Liver (tissue), 9 donors: ENCODE measurements around the gene MYCBPAP. TPM values are rescaled to one million over a fixed set of nuclear protein-coding genes. Genes with fewer than 3 reads are reported as not detected.

Experiments used
- DNase-seq: peaks from one replicate; pipeline ENCODE4 v3.0.0-alpha.2; 2017; ENCODE audit warnings: low spot score
- H3K27ac ChIP-seq, 2 donors: one replicate each; pipeline ENCODE4 v1.7.0; 2013; ENCODE audit warnings: inconsistent platforms in 2 of 2, low read length in 2 of 2, control low read depth in 1 of 2, low read depth in 1 of 2, mild to moderate bottlenecking in 1 of 2
- H3K27me3 ChIP-seq, 4 donors: one replicate each; pipeline versions ENCODE4 v1.6.1 to v1.7.0; 2013; ENCODE audit warnings: low read length in 3 of 4, inconsistent platforms in 1 of 4, mild to moderate bottlenecking in 1 of 4, moderate library complexity in 1 of 4; ENCODE audit not compliant: control insufficient read depth in 4 of 4, insufficient read depth in 4 of 4
- H3K36me3 ChIP-seq, 4 donors: one replicate each; pipeline versions ENCODE4 v1.6.1 to v1.7.0; 2013; ENCODE audit warnings: low read length in 3 of 4, mild to moderate bottlenecking in 3 of 4, low read depth in 1 of 4, moderate library complexity in 1 of 4; ENCODE audit not compliant: control insufficient read depth in 4 of 4, insufficient read depth in 3 of 4
- H3K4me1 ChIP-seq, 4 donors: one replicate each; pipeline versions ENCODE4 v1.6.1 to v1.7.0; 2013; ENCODE audit warnings: low read length in 3 of 4, mild to moderate bottlenecking in 3 of 4, moderate library complexity in 1 of 4; ENCODE audit not compliant: control insufficient read depth in 4 of 4, insufficient read depth in 4 of 4
- H3K4me3 ChIP-seq, 3 donors: one replicate each; pipeline versions ENCODE4 v1.6.1 to v1.7.0; 2013; ENCODE audit warnings: low read length in 3 of 3, control low read depth in 1 of 3, low read depth in 1 of 3, mild to moderate bottlenecking in 1 of 3
- H3K9ac ChIP-seq, 2 donors: one replicate each; pipeline ENCODE4 v1.7.0; 2013; ENCODE audit warnings: low read length in 2 of 2, mild to moderate bottlenecking in 2 of 2, moderate library complexity in 2 of 2, control low read depth in 1 of 2, low read depth in 1 of 2
- H3K9me3 ChIP-seq, 4 donors: one replicate each; pipeline versions ENCODE4 v1.6.1 to v1.7.0; 2013; ENCODE audit warnings: low read length in 3 of 4; ENCODE audit not compliant: control insufficient read depth in 4 of 4
- ATF3 ChIP-seq: IDR thresholded peaks from 2 replicates; pipeline ENCODE4 v1.6.1; 2016; ENCODE audit warnings: antibody characterized with exemption
- CTCF ChIP-seq: fragments of 150-350 bp; IDR thresholded peaks from 2 replicates; pipeline ENCODE4 v1.5.1; 2017; ENCODE audit warnings: improper control_type of control experiment, low read depth, low read length; ENCODE audit not compliant: missing input control
- EGR1 ChIP-seq, 2 donors: IDR thresholded peaks; 2 replicates each; pipeline ENCODE4 v1.6.1; 2016 to 2018; ENCODE audit warnings: antibody characterized with exemption in 2 of 2, low read depth in 2 of 2
- FOXA1 ChIP-seq: IDR thresholded peaks from 2 replicates; pipeline ENCODE4 v1.6.1; 2016; ENCODE audit warnings: antibody characterized with exemption
- FOXA2 ChIP-seq: IDR thresholded peaks from 2 replicates; pipeline ENCODE4 v1.6.1; 2016; ENCODE audit warnings: antibody characterized with exemption
- GABPA ChIP-seq, 2 donors: IDR thresholded peaks in 1 of 2; conservative IDR thresholded peaks in 1 of 2; 2 replicates each; pipeline ENCODE4 v1.6.1; 2016; ENCODE audit warnings: antibody characterized with exemption in 2 of 2, mild to moderate bottlenecking in 1 of 2, moderate library complexity in 1 of 2
- HNF4A ChIP-seq, 2 donors: conservative IDR thresholded peaks; 2 replicates each; pipeline ENCODE4 v1.6.1; 2016; ENCODE audit warnings: antibody characterized with exemption in 2 of 2, mild to moderate bottlenecking in 2 of 2
- HNF4G ChIP-seq: IDR thresholded peaks from 2 replicates; pipeline ENCODE4 v1.6.1; 2016; ENCODE audit warnings: antibody characterized with exemption
- JUND ChIP-seq, 2 donors: IDR thresholded peaks; 2 replicates each; pipeline ENCODE4 v1.6.1; 2016; ENCODE audit warnings: antibody characterized with exemption in 2 of 2
- NR2F2 ChIP-seq: IDR thresholded peaks from 2 replicates; pipeline ENCODE4 v1.6.1; 2016; ENCODE audit warnings: antibody characterized with exemption
- RAD21 ChIP-seq, 2 donors: IDR thresholded peaks; 2 replicates each; pipeline ENCODE4 v1.6.1; 2016; ENCODE audit warnings: antibody characterized with exemption in 2 of 2, mild to moderate bottlenecking in 2 of 2
- REST ChIP-seq: IDR thresholded peaks from 2 replicates; pipeline ENCODE4 v1.6.1; 2016; ENCODE audit warnings: antibody characterized with exemption, mild to moderate bottlenecking
- RXRA ChIP-seq, 2 donors: IDR thresholded peaks; 2 replicates each; pipeline ENCODE4 v1.6.1; 2017 to 2018; ENCODE audit warnings: antibody characterized with exemption in 2 of 2, mild to moderate bottlenecking in 1 of 2
- TAF1 ChIP-seq: conservative IDR thresholded peaks from 2 replicates; pipeline ENCODE4 v1.6.1; 2016; ENCODE audit warnings: antibody characterized with exemption, mild to moderate bottlenecking
- ZBTB33 ChIP-seq: IDR thresholded peaks from 2 replicates; pipeline ENCODE4 v1.6.1; 2016; ENCODE audit warnings: antibody characterized with exemption
- WGBS: extraction: QIAGEN DNeasy Blood & Tissue Kit; methylation state at CpG from one replicate; pipeline ENCODE4 v1.1.7; 2013; 5-methylcytosine and 5-hydroxymethylcytosine counted together
- polyA plus RNA-seq, 2 donors: library from polyadenylated mRNA; stranded (reverse) in 1 of 2; unstranded in 1 of 2; fragments of 200-250 nt in 1 of 2; fragments of >200 nt in 1 of 2; fragmentation: Nextera tagmentation in 1 of 2; extraction: Ambion mirVana in 1 of 2; gene quantifications; one replicate each; pipeline versions ENCODE4 v1.2.1 to v1.2.3, GENCODE V29; 2013 to 2015
- total RNA-seq, 2 donors: library from RNA; depleted of rRNA; stranded (reverse); fragments of >200 nt; gene quantifications; one replicate each; pipeline ENCODE4 v1.2.3, GENCODE V29; 2014
- donor health status: healthy.
- donor health status: healthy.
- donor health status: healthy.
- donor health status: healthy.
- donor health status: healthy.

Gene MYCBPAP
- total and polyA plus RNA-seq, 4 donors: 0.23 to 0.25 TPM; not detected in 2

- peaks cover 0 to 3% (median 1%) of the 10 kb centered on the region in 4 donors for H3K27me3 ChIP-seq
- 91% methylated on average over 12 of the region's 12 CpGs for WGBS
These were observed 60.4 kb downstream of the MYCBPAP start for GRCh38 chr17:50568659-50569058.

GRCh38 chr17:50569592-50569991 lies 61.4 kb downstream of the MYCBPAP start:
- Histone ChIP-seq H3K36me3 (no peaks in the 10 kb centered on the region), H3K27me3 (peaks cover 0 to 2% (median 0%) of the 10 kb centered on the region in 4 donors), H3K27ac (no peak overlapping the region), H3K4me1 (no peaks in the 10 kb centered on the region), H3K9me3 (no peaks in the 10 kb centered on the region), H3K9ac (no peak overlapping the region), H3K4me3 (no peak overlapping the region)
- no peak for DNase-seq
- WGBS: 89% methylated on average over 7 of the region's 7 CpGs
- TF ChIP-seq EGR1 (IDR thresholded peaks at IDR 0.05; ENCODE audit: low read depth in 2 of 2): no peak
- no peak for TF ChIP-seq GABPA (IDR thresholded peaks at IDR 0.05 in 1 of 2, conservative IDR thresholded peaks at IDR 0.05 in 1 of 2)

More at GRCh38 chr17:50568659-50569058, 60.4 kb downstream of the MYCBPAP start:
- TF ChIP-seq JUND (IDR thresholded peaks at IDR 0.05) (no peak), NR2F2 (no peak), FOXA1 (no peak), ZBTB33 (no peak), ATF3 (no peak), RXRA (IDR thresholded peaks at IDR 0.05) (no peak), HNF4G (no peak), CTCF (no peak), RAD21 (IDR thresholded peaks at IDR 0.05) (no peak)
- no peaks in the 10 kb centered on the region for H3K36me3 ChIP-seq
- DNase-seq: no peak
- H3K4me3 ChIP-seq: no peak overlapping the region
- H3K27ac ChIP-seq: no peak overlapping the region
- H3K4me1 ChIP-seq: no peaks in the 10 kb centered on the region
- H3K9ac ChIP-seq: no peak overlapping the region
- no peaks in the 10 kb centered on the region for H3K9me3 ChIP-seq

DNA sequence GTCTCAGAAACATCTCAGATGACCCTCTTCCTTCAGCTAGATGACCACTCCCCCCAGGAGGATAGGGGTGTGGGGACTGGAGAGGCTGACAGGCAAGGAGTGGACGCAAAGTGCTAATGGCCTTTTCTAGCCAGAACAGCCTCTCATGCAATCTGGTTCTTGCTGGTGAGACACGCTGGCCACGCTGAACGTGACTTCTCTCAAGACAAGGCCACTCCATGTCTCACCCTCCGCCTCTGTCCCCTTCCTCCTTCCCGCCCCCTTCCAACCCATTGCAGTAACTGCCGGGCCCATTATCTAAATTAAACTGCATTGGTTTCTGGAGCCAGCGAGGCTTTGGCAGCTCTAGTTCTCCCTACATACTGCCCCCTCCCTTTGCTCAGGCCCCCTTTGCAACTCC lies 61.8 kb downstream of the MYCBPAP start:
- Histone ChIP-seq H3K4me1 (no peaks in the 10 kb centered on the region), H3K4me3 (no peak overlapping the region), H3K9ac (no peak overlapping the region), H3K9me3 (no peaks in the 10 kb centered on the region), H3K36me3 (no peaks in the 10 kb centered on the region), H3K27me3 (peaks cover 0 to 2% (median 0%) of the 10 kb centered on the region in 4 donors), H3K27ac (no peak overlapping the region)
- DNase-seq: no peak
- 90% methylated on average over 8 of the region's 8 CpGs for WGBS
- TF ChIP-seq HNF4A (conservative IDR thresholded peaks at IDR 0.05): no peak
- TF ChIP-seq TAF1: no peak
- TF ChIP-seq JUND (IDR thresholded peaks at IDR 0.05): no peak
- TF ChIP-seq EGR1 (IDR thresholded peaks at IDR 0.05; ENCODE audit: low read depth in 2 of 2): no peak
- TF ChIP-seq ZBTB33: no peak
- no peak for TF ChIP-seq REST
- no peak for TF ChIP-seq CTCF
- no peak for TF ChIP-seq ATF3
- TF ChIP-seq FOXA2: no peak
